Measurements from ENCODE around the gene HOXD3. TPM values are rescaled to one million over a fixed set of nuclear protein-coding genes. Genes with fewer than 3 reads are reported as not detected.

The HOXD3 gene
- total RNA-seq, 1 donor from 2014 or later, result not detected

DNA sequence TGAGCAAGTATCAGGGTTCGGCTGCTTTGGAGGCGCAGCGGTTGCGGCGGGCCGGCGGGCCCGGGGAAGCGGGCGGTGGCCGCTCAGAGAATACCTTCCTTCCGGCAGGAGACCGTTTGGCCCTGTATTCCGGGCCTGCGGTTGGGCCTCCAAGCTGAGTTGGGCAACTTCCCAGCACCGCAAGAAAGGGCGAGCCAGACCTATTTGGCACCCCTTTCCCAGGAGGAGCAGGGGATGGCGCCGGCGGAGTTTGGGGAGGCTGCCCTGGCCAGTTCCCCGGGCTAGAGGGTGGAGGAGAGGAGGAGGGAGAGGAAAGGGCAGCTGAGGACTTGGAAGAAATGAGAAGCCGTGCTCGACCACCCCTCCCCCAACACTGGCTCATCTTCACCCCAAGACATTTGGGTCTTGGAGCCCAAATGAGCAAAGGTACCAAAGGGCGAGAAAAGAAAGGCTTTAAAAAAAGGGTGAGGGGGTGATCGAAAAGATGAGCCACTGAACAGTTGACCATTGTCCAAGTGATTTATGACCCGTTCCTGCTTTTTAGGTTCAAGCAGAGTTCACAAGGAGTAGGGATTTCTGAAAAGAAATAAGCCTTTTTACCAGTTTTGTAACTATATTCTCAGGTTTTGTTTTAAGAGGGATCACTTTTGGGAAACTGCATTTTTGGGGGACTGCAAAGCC lies 8.4 kb downstream of the HOXD3 start:
- H3K27me3 ChIP-seq (ENCODE audit: insufficient read depth, low read length), result peaks cover 71% of the 10 kb centered on the region
- no peak overlapping the region for H3K9ac ChIP-seq (ENCODE audit: low read length)
- peak overlapping the region; percentile 75 for H3K4me2 ChIP-seq (ENCODE audit: low read length)
- no peaks in the 10 kb centered on the region for H3K79me2 ChIP-seq (ENCODE audit: insufficient read depth, low read length)
- peaks cover 4% of the 10 kb centered on the region for H3K36me3 Mint-ChIP-seq (ENCODE audit: low read depth, unreplicated experiment)
- peaks cover 86% of the 10 kb centered on the region for H3K27me3 Mint-ChIP-seq (ENCODE audit: low read depth, unreplicated experiment)
- peaks cover 2% of the 10 kb centered on the region for H3K9me3 ChIP-seq (ENCODE audit: insufficient read depth, low read depth, low read length)
- H3K4me3 ChIP-seq (ENCODE audit: insufficient read depth, low read depth, low read length), result no peak overlapping the region
- no peaks in the 10 kb centered on the region for H4K20me1 ChIP-seq (ENCODE audit: insufficient read depth, low read length)
- H3K4me1 ChIP-seq (ENCODE audit: insufficient read depth, low read length), result peaks cover 8% of the 10 kb centered on the region
- DNase-seq (ENCODE audit: low read depth) (peak; percentile 77), FAIRE-seq (no peak)
- H3K27ac Mint-ChIP-seq (ENCODE audit: unreplicated experiment), result no peak overlapping the region
- H3K4me1 Mint-ChIP-seq (ENCODE audit: low read depth, unreplicated experiment), result no peaks in the 10 kb centered on the region
- no peak overlapping the region for H3K4me3 Mint-ChIP-seq (ENCODE audit: unreplicated experiment)
- H2AFZ ChIP-seq (ENCODE audit: low read depth, low read length), result no peak overlapping the region
- TF ChIP-seq EZH2 (IDR thresholded peaks at IDR 0.05; ENCODE audit: insufficient read depth, low read length), result peak; percentile 27
- TF ChIP-seq, protein P1, sequence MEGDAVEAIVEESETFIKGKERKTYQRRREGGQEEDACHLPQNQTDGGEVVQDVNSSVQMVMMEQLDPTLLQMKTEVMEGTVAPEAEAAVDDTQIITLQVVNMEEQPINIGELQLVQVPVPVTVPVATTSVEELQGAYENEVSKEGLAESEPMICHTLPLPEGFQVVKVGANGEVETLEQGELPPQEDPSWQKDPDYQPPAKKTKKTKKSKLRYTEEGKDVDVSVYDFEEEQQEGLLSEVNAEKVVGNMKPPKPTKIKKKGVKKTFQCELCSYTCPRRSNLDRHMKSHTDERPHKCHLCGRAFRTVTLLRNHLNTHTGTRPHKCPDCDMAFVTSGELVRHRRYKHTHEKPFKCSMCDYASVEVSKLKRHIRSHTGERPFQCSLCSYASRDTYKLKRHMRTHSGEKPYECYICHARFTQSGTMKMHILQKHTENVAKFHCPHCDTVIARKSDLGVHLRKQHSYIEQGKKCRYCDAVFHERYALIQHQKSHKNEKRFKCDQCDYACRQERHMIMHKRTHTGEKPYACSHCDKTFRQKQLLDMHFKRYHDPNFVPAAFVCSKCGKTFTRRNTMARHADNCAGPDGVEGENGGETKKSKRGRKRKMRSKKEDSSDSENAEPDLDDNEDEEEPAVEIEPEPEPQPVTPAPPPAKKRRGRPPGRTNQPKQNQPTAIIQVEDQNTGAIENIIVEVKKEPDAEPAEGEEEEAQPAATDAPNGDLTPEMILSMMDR (IDR thresholded peaks at IDR 0.05; ENCODE audit: insufficient read depth, low read depth, low read length), result no peak
- H3K27ac ChIP-seq (ENCODE audit: low read depth, low read length), result no peak overlapping the region
- H3K36me3 ChIP-seq (ENCODE audit: insufficient read depth, low read length), result no peaks in the 10 kb centered on the region
- peaks cover 32% of the 10 kb centered on the region for H3K9me3 Mint-ChIP-seq (ENCODE audit: unreplicated experiment)

DNA sequence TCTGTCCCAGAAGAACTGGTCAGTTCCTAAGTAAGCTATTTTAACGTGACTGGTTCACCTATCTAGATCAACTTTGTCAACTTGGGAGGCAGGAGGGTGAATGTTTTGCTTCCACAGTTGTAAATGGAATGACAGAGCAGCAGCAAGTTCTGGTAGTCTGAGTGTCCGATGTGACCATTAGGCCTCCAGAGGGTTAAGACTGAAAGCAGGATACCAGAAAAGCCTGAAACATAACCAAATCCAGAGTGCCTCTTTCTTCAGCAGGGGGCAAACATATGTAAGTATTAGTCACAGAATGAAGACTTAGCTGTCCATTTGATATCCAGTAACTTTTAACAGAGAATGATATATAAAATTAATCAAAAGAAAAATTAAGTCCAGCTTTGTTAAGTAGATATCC lies 9.2 kb downstream of the HOXD3 start:
- Mint-ChIP-seq H3K9me3 (ENCODE audit: unreplicated experiment) (peaks cover 28% of the 10 kb centered on the region), H3K27me3 (ENCODE audit: low read depth, unreplicated experiment) (peaks cover 86% of the 10 kb centered on the region), H3K36me3 (ENCODE audit: low read depth, unreplicated experiment) (peaks cover 2% of the 10 kb centered on the region), H3K4me1 (ENCODE audit: low read depth, unreplicated experiment) (no peaks in the 10 kb centered on the region), H3K27ac (ENCODE audit: unreplicated experiment) (no peak overlapping the region), H3K4me3 (ENCODE audit: unreplicated experiment) (no peak overlapping the region)
- Histone ChIP-seq H3K4me3 (ENCODE audit: insufficient read depth, low read depth, low read length) (no peak overlapping the region), H3K9me3 (ENCODE audit: insufficient read depth, low read depth, low read length) (peaks cover 2% of the 10 kb centered on the region), H3K27me3 (ENCODE audit: insufficient read depth, low read length) (peaks cover 68% of the 10 kb centered on the region), H4K20me1 (ENCODE audit: insufficient read depth, low read length) (no peaks in the 10 kb centered on the region), H3K9ac (ENCODE audit: low read length) (no peak overlapping the region), H2AFZ (ENCODE audit: low read depth, low read length) (no peak overlapping the region), H3K4me1 (ENCODE audit: insufficient read depth, low read length) (peaks cover 8% of the 10 kb centered on the region), H3K79me2 (ENCODE audit: insufficient read depth, low read length) (no peaks in the 10 kb centered on the region), H3K4me2 (ENCODE audit: low read length) (no peak overlapping the region), H3K27ac (ENCODE audit: low read depth, low read length) (no peak overlapping the region), H3K36me3 (ENCODE audit: insufficient read depth, low read length) (no peaks in the 10 kb centered on the region)
- FAIRE-seq, result no peak
- peak; percentile 45 for DNase-seq (ENCODE audit: low read depth)
- no peak for TF ChIP-seq EZH2 (IDR thresholded peaks at IDR 0.05; ENCODE audit: insufficient read depth, low read length)
- TF ChIP-seq, protein P1 (IDR thresholded peaks at IDR 0.05; ENCODE audit: insufficient read depth, low read depth, low read length), result no peak

DNA sequence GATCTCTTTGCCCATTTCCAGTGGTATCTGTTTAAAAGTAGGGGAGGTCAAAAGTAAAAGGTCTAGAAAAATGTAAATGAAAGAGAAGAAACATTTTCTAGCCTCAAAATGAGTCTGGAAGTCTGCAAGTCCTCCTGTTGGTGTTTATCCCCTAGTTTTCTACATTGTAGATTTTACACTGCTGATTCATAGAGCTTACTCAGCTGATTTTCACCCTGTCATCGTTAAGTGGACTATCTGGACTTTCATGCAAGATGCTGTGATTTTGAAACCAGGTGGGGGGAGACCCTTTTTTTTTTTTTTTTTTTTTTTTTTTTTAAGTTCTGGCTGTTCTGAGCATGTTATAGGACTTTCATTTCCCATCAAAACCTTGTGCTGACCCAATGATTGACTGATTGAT lies 10.3 kb downstream of the HOXD3 start:
- Histone ChIP-seq H3K27me3 (ENCODE audit: insufficient read depth, low read length) (peaks cover 62% of the 10 kb centered on the region), H3K9me3 (ENCODE audit: insufficient read depth, low read depth, low read length) (peaks cover under 1% of the 10 kb centered on the region), H3K27ac (ENCODE audit: low read depth, low read length) (no peak overlapping the region), H3K4me1 (ENCODE audit: insufficient read depth, low read length) (peaks cover 12% of the 10 kb centered on the region), H3K4me3 (ENCODE audit: insufficient read depth, low read depth, low read length) (no peak overlapping the region), H3K36me3 (ENCODE audit: insufficient read depth, low read length) (no peaks in the 10 kb centered on the region), H3K4me2 (ENCODE audit: low read length) (no peak overlapping the region), H3K9ac (ENCODE audit: low read length) (no peak overlapping the region), H3K79me2 (ENCODE audit: insufficient read depth, low read length) (no peaks in the 10 kb centered on the region), H2AFZ (ENCODE audit: low read depth, low read length) (no peak overlapping the region), H4K20me1 (ENCODE audit: insufficient read depth, low read length) (no peaks in the 10 kb centered on the region)
- Mint-ChIP-seq H3K4me1 (ENCODE audit: low read depth, unreplicated experiment) (no peaks in the 10 kb centered on the region), H3K36me3 (ENCODE audit: low read depth, unreplicated experiment) (peaks cover 2% of the 10 kb centered on the region), H3K9me3 (ENCODE audit: unreplicated experiment) (peaks cover 22% of the 10 kb centered on the region), H3K27ac (ENCODE audit: unreplicated experiment) (no peak overlapping the region), H3K4me3 (ENCODE audit: unreplicated experiment) (no peak overlapping the region), H3K27me3 (ENCODE audit: low read depth, unreplicated experiment) (peaks cover 82% of the 10 kb centered on the region)
- FAIRE-seq, result no peak
- peak; percentile 50 for DNase-seq (ENCODE audit: low read depth)
- TF ChIP-seq, protein P1 (IDR thresholded peaks at IDR 0.05; ENCODE audit: insufficient read depth, low read depth, low read length), result no peak
- TF ChIP-seq EZH2 (IDR thresholded peaks at IDR 0.05; ENCODE audit: insufficient read depth, low read length), result no peak

All from astrocyte (in vitro differentiated cells and primary cell).